RCC 7860 (cell line): ENCODE data around the gene ABLIM2.

Source experiments
- DNase-seq: peaks from one replicate; pipeline ENCODE4 v3.0.0-alpha.2; 2015; ENCODE audit warnings: low spot score
- FAIRE-seq: peaks from 2 replicates; lab custom pipeline; 2012; peaks lifted over from hg19 to GRCh38; lab: Jason Lieb, UNC

Gene ABLIM2

GRCh38 chr4:8089862-8090261 lies 68.8 kb downstream of the ABLIM2 start:
- FAIRE-seq: no peak
- no peak for DNase-seq

GRCh38 chr4:8088966-8089491 lies 69.6 kb downstream of the ABLIM2 start:
- DNase-seq: no peak
- no peak for FAIRE-seq

- FAIRE-seq: no peak
- no peak for DNase-seq
Observed at GRCh38 chr4:8087921-8088495, 70.6 kb downstream of the ABLIM2 start.

- no peak for FAIRE-seq
- DNase-seq: no peak
Observed at GRCh38 chr4:8086783-8087445, 71.7 kb downstream of the ABLIM2 start.

GRCh38 chr4:8085491-8086117 lies 73.0 kb downstream of the ABLIM2 start:
- DNase-seq (no peak), FAIRE-seq (no peak)

- no peak for DNase-seq
- FAIRE-seq: no peak
Observed at GRCh38 chr4:8084712-8085490, 73.7 kb downstream of the ABLIM2 start.

GRCh38 chr4:8084031-8084660 lies 74.5 kb downstream of the ABLIM2 start:
- no peak for DNase-seq
- FAIRE-seq: no peak

GRCh38 chr4:8083086-8083825 lies 75.4 kb downstream of the ABLIM2 start:
- no peak for DNase-seq
- no peak for FAIRE-seq

GRCh38 chr4:8082517-8083055 lies 76.0 kb downstream of the ABLIM2 start:
- no peak for FAIRE-seq

GRCh38 chr4:8081621-8082516 lies 76.7 kb downstream of the ABLIM2 start:
- DNase-seq (no peak), FAIRE-seq (no peak)

More at GRCh38 chr4:8082517-8083055, 76.0 kb downstream of the ABLIM2 start:
- no peak for DNase-seq

- FAIRE-seq (no peak), DNase-seq (no peak)
Observed at GRCh38 chr4:8081171-8081570, 77.4 kb downstream of the ABLIM2 start.

GRCh38 chr4:8080754-8081065 lies 77.9 kb downstream of the ABLIM2 start:
- FAIRE-seq (no peak), DNase-seq (no peak)

GRCh38 chr4:8079916-8080753 lies 78.5 kb downstream of the ABLIM2 start:
- DNase-seq (no peak), FAIRE-seq (no peak)

- no peak for DNase-seq
- FAIRE-seq: no peak
Observed at GRCh38 chr4:8079031-8079885, 79.4 kb downstream of the ABLIM2 start.

GRCh38 chr4:8078610-8079015 lies 80.0 kb downstream of the ABLIM2 start:
- FAIRE-seq (no peak), DNase-seq (no peak)

- no peak for FAIRE-seq
- DNase-seq: no peak
Observed at GRCh38 chr4:8078109-8078494, 80.5 kb downstream of the ABLIM2 start.
